Measurements from ENCODE around the gene UQCRHL. TPM values are rescaled to one million over a fixed set of nuclear protein-coding genes. Genes with fewer than 3 reads are reported as not detected.
A peak's percentile ranks its signal among the peaks of the same experiment; 100 is the strongest.

Gene UQCRHL
- total and polyA plus RNA-seq, 2 donors (not counting 1 experiment from before 2014, with no cell fraction given), result 0.98 to 1.8 TPM

DNA sequence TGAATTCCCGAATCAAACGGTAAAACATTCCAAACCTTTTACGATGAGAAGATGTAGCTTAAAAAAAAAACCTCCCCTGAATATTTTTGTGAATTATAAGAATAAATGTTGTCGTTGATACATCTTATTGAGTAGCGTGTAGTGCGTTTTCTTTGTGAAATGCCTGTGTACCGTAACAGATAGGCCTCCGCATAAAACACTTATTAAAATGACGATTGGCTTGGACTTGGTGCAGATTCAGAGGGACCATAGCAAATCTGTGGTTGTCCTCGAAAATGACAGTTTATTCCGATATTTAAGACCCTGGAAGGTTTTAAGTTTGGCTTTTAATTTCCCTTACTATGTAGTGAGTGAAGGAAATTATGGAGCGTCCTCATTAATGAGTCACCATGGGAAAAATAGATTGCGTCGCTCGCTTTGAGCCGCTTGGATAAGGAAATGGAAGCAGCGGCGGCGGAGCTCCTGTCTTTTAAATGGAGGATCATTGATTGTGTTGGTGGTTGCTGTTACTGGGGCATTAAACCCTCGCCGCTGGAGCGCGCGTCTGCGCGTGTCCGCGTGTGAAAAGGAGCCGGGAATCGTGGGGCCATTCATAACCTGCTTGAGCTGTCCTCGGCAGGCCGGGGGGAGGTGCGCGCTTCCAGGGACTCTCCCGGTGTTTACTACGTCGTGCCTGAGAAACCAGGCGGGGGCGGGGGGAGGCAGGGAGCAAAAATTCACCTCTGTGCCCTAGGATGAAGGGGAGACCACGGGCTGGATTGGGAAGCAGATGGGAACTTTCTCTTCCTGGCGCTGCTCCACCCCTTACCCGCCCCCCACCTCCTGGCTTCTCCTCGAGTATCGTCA, 41.7 kb upstream of the UQCRHL start:
- H3K27me3 Mint-ChIP-seq, result no peaks in the 10 kb centered on the region
- peaks cover 51% of the 10 kb centered on the region for H3K4me1 Mint-ChIP-seq
- intact Hi-C loops (cut with micrococcal nuclease), result loop anchor here (2.0 to 10.0 kb wide), 2 partner anchors 34 to 154 kb away; no protein-coding TSS in a partner anchor
- H3K9me3 ChIP-seq (ENCODE audit: control extremely low read depth in 1 of 3, control insufficient read depth in 2 of 3, insufficient read depth in 1 of 3, low read length in 2 of 3), result peaks cover 0 to 3% (median 0%) of the 10 kb centered on the region in 3 donors
- TF ChIP-seq, protein P1, sequence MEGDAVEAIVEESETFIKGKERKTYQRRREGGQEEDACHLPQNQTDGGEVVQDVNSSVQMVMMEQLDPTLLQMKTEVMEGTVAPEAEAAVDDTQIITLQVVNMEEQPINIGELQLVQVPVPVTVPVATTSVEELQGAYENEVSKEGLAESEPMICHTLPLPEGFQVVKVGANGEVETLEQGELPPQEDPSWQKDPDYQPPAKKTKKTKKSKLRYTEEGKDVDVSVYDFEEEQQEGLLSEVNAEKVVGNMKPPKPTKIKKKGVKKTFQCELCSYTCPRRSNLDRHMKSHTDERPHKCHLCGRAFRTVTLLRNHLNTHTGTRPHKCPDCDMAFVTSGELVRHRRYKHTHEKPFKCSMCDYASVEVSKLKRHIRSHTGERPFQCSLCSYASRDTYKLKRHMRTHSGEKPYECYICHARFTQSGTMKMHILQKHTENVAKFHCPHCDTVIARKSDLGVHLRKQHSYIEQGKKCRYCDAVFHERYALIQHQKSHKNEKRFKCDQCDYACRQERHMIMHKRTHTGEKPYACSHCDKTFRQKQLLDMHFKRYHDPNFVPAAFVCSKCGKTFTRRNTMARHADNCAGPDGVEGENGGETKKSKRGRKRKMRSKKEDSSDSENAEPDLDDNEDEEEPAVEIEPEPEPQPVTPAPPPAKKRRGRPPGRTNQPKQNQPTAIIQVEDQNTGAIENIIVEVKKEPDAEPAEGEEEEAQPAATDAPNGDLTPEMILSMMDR (IDR thresholded peaks at IDR 0.05), result no peak
- TF ChIP-seq EZH2 (IDR thresholded peaks at IDR 0.05; ENCODE audit: borderline replicate concordance, insufficient read depth, low read depth, low read length, poor library complexity, severe bottlenecking), result no peak
- H3K27ac ChIP-seq (ENCODE audit: low read length in 2 of 2), result peak overlapping the region; percentile 74 to 80
- peaks cover 50 to 69% of the 10 kb centered on the region in 2 donors for H3K4me1 ChIP-seq (ENCODE audit: control insufficient read depth in 2 of 2, insufficient read depth in 2 of 2, low read length in 2 of 2)
- peaks cover 76% of the 10 kb centered on the region for H3K79me2 ChIP-seq (ENCODE audit: control insufficient read depth, insufficient read depth, low read length)
- ChIA-PET POLR2A (interaction anchor here (0.7 to 9.4 kb wide), 4 partner anchors 13 to 126 kb away, joined by 3 to 221 read pairs (median 4); partner anchors contain the start of gene ZBTB17), CTCF (interaction anchor here (0.6 to 7.4 kb wide), 8 partner anchors 11 to 68 kb away, joined by 3 to 52 read pairs (median 4); no protein-coding TSS in a partner anchor)
- WGBS (ENCODE audit: insufficient coverage), result under 1% methylated on average over 26 of the region's 44 CpGs
- H3K4me2 ChIP-seq (replicated peaks; ENCODE audit: low read depth, low read length, poor library complexity, severe bottlenecking), result peak overlapping the region; percentile 77
- no peaks in the 10 kb centered on the region for H3K27me3 ChIP-seq (replicated peaks in 1 of 4; ENCODE audit: control extremely low read depth in 1 of 4, control insufficient read depth in 3 of 4, insufficient read depth in 4 of 4, low read length in 3 of 4)
- peak overlapping the region; percentile 59 to 99 (median 89) for H3K4me3 ChIP-seq (ENCODE audit: control extremely low read depth in 1 of 5, extremely low read depth in 1 of 5, insufficient read depth in 1 of 5, low read depth in 2 of 5, low read length in 4 of 5)
- no peaks in the 10 kb centered on the region for H3K36me3 ChIP-seq (replicated peaks in 1 of 2; ENCODE audit: control extremely low read depth in 1 of 2, control insufficient read depth in 1 of 2, extremely low read depth in 1 of 2, insufficient read depth in 2 of 2, low read length in 1 of 2)
- no peaks in the 10 kb centered on the region for H3K9me3 Mint-ChIP-seq (ENCODE audit: insufficient read depth)
- H2AFZ ChIP-seq (ENCODE audit: insufficient read depth, low read depth, low read length, poor library complexity, severe bottlenecking), result peak overlapping the region; percentile 75
- DNase-seq, result peak; percentile 76
- peak overlapping the region; percentile 99 for H3K27ac Mint-ChIP-seq
- peak overlapping the region; percentile 88 for H3K9ac ChIP-seq (ENCODE audit: low read length)
- ATAC-seq (ENCODE audit: low read depth), result no peak
- peak overlapping the region; percentile 95 for H3K4me3 Mint-ChIP-seq
- peaks cover 13% of the 10 kb centered on the region for H4K20me1 ChIP-seq (ENCODE audit: control insufficient read depth, insufficient read depth, low read length, poor library complexity, severe bottlenecking)
